Measurements from ENCODE around the gene GABRP. TPM values are rescaled to one million over a fixed set of nuclear protein-coding genes. Genes with fewer than 3 reads are reported as not detected.

The GABRP gene
- total and polyA plus RNA-seq, 2 donors (not counting 3 experiments of a cell fraction or from before 2014, with no cell fraction given), result 0.66 to 3.0 TPM

GRCh38 chr5:170843870-170844269 lies 60.3 kb downstream of the GABRP start:
- no peaks in the 10 kb centered on the region for H3K36me3 ChIP-seq (ENCODE audit: control insufficient read depth in 2 of 2, extremely low read depth in 1 of 2, insufficient read depth in 2 of 2, low read length in 2 of 2)
- H4K20me1 ChIP-seq (replicated peaks; ENCODE audit: control insufficient read depth, extremely low read depth, insufficient read depth, low read length), result no peaks in the 10 kb centered on the region
- no peaks in the 10 kb centered on the region for H3K9me1 ChIP-seq (replicated peaks; ENCODE audit: control insufficient read depth, extremely low read depth, insufficient read depth, low read length)
- H3K4me3 ChIP-seq (replicated peaks in 1 of 3; ENCODE audit: insufficient read depth in 1 of 3, low read depth in 1 of 3, low read length in 3 of 3), result no peak overlapping the region
- H3K9ac ChIP-seq (replicated peaks; ENCODE audit: extremely low read depth, insufficient read depth, low read length), result no peak overlapping the region
- no peaks in the 10 kb centered on the region for H3K27me3 ChIP-seq (ENCODE audit: control insufficient read depth in 2 of 2, insufficient read depth in 2 of 2, low read length in 2 of 2)
- H3K27ac ChIP-seq (ENCODE audit: insufficient read depth, low read depth, low read length), result no peak overlapping the region
- no peaks in the 10 kb centered on the region for H3K4me1 ChIP-seq (ENCODE audit: control insufficient read depth, extremely low read depth, insufficient read depth, low read length)
- no peak overlapping the region for H3K4me2 ChIP-seq (ENCODE audit: insufficient read depth, low read length)
- POLR2A ChIA-PET, result no interaction called here
- intact Hi-C loops (cut with micrococcal nuclease), result no loop called here
- H3K9me3 ChIP-seq (replicated peaks; ENCODE audit: control insufficient read depth, insufficient read depth, low read length), result no peaks in the 10 kb centered on the region
- no peak overlapping the region for H2AFZ ChIP-seq (ENCODE audit: low read depth, low read length)
- DNase-seq (ENCODE audit: low read depth, low spot score), result no peak
- BruUV-seq (replicated peaks), result no TSS peak
- dilution Hi-C loops (cut with MboI; ENCODE audit: extremely low pct_ligation_motif_present, low sequenced_read_pairs), result no loop called here
- CTCF ChIA-PET, result interaction anchor here (1.0 kb wide), 1 partner anchor 1216 kb away, joined by 4 read pairs; no protein-coding TSS in a partner anchor
- no peak for FAIRE-seq
- no peaks in the 10 kb centered on the region for H3K79me2 ChIP-seq (ENCODE audit: control insufficient read depth, insufficient read depth, low read length)
- TF ChIP-seq EZH2 (IDR thresholded peaks at IDR 0.05; ENCODE audit: borderline replicate concordance, low read depth, low read length, severe bottlenecking) (no peak), GATA2 (IDR thresholded peaks at IDR 0.05; ENCODE audit: insufficient read depth, insufficient read length, low read depth, low read length) (no peak), CTCF (IDR thresholded peaks at IDR 0.05; ENCODE audit: extremely low read depth in 1 of 2, insufficient read depth in 1 of 2, low read depth in 1 of 2, low read length in 2 of 2) (no peak), POLR2AphosphoS5 (IDR thresholded peaks at IDR 0.05; ENCODE audit: insufficient read depth, low read depth, low read length) (no peak), POLR2A (IDR thresholded peaks at IDR 0.05; ENCODE audit: low read depth, low read length) (no peak), MAX (IDR thresholded peaks at IDR 0.05; ENCODE audit: insufficient read depth, insufficient read length) (no peak), MYC (IDR thresholded peaks at IDR 0.05; ENCODE audit: low read depth, low read length) (no peak), FOS (IDR thresholded peaks at IDR 0.05; ENCODE audit: borderline replicate concordance, insufficient read depth, low read length) (no peak), JUN (IDR thresholded peaks at IDR 0.05; ENCODE audit: borderline replicate concordance, insufficient read depth, insufficient read length, low read depth) (no peak)

All from endothelial cell of umbilical vein (primary cell).